HepG2 (cell line): ENCODE results near the gene LRRC45.
A peak's percentile ranks its signal among the peaks of the same experiment; 100 is the strongest.

ENCODE experiments used
- BHLHE40 ChIP-seq: IDR thresholded peaks from 2 replicates; pipeline ENCODE4 v1.6.1; 2011; ENCODE audit warnings: low read length, improper control_type of control experiment
- CHD2 ChIP-seq: IDR thresholded peaks from 2 replicates; pipeline ENCODE4 v1.6.1; 2011; ENCODE audit warnings: low read depth, low read length, improper control_type of control experiment
- CREM ChIP-seq, 2 experiments: sonication (generic) in 1 of 2; formaldehyde crosslinking in 1 of 2; IDR thresholded peaks; 2 replicates each; pipeline versions ENCODE4 v1.4.0 to v1.6.1; 2016 to 2020; ENCODE audit warnings: antibody characterized with exemption in 1 of 2, mild to moderate bottlenecking in 1 of 2, missing genetic modification reagents in 1 of 2
- FOXM1 ChIP-seq: sonication (generic); formaldehyde crosslinking; IDR thresholded peaks from 2 replicates; pipeline ENCODE4 v1.5.0; 2020; ENCODE audit warnings: missing genetic modification reagents
- MBNL3 ChIP-seq: fragments of 250-450 bp; sonication (Bioruptor Pico); conservative IDR thresholded peaks from 2 replicates; pipeline ENCODE4 v1.8.0; 2022; ENCODE audit warnings: mild to moderate bottlenecking, inconsistent platforms
- MXI1 ChIP-seq: IDR thresholded peaks from 3 replicates; pipeline ENCODE4 v1.6.1; 2012; ENCODE audit warnings: low read depth, low read length, inconsistent platforms, borderline replicate concordance
- TGIF2 ChIP-seq: IDR thresholded peaks from 2 replicates; pipeline ENCODE4 v1.6.1; 2016; ENCODE audit warnings: control low read depth, missing compliant biosample characterization
- ZNF234 ChIP-seq: sonication (generic); formaldehyde crosslinking; conservative IDR thresholded peaks from 2 replicates; pipeline ENCODE4 v1.5.1; 2020; ENCODE audit warnings: mild to moderate bottlenecking, missing genetic modification reagents
- TF ChIP-seq, protein P1 (sequence below): sonication (generic); formaldehyde crosslinking; IDR thresholded peaks from 2 replicates; pipeline ENCODE4 v1.5.0; 2020; ENCODE audit warnings: mild to moderate bottlenecking, missing genetic modification reagents, moderate library complexity
- TF ChIP-seq, protein P2 (sequence below): sonication (generic); formaldehyde crosslinking; IDR thresholded peaks from 2 replicates; pipeline ENCODE4 v1.4.0; 2020; ENCODE audit warnings: missing genetic modification reagents, mild to moderate bottlenecking, borderline replicate concordance
- TF ChIP-seq, protein P3 (sequence below): sonication (generic); formaldehyde crosslinking; IDR thresholded peaks from 2 replicates; pipeline ENCODE4 v1.4.0; 2020; ENCODE audit warnings: missing genetic modification reagents

DNA sequence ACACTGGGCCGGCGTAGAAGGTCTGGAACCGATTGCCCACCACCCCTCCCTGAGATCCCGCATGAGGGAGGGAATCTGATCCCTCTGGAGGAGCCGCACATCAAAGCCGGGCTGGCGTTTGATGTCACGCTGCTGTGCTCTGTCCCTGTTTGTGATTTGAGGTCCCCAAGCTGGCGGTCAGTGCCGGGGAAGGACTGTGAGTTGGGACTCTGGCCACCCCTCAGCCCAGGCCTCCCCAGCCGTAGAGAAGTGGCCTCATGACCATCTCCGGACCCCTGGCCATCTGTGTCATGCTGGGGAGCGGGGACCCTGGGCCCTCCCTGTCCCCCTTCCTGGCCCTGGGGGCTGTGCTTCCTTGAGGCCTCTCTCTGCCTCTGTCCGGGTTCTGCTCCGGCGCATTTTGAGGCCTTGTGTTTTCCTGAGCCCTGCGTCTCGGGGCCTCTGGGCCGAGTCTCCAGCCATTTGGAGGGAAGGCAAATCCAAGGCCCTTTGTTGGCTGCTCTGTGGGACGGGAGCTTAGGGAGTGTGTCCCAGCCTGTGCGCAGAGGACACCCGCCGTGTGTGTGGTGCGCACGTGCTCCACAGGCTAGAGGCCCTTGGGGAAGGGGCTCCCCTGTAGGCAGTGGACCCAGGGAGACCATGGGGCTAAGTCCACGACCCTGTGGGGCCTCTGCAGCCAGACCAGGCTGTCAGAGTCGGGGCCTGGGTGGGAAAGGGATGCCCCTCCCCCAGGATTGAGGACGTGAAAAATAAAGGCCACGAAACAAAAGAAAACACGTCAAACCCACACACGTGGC lies 30.6 kb upstream of the LRRC45 start:
- TF ChIP-seq TGIF2 (peak; percentile 78; the same call in 1 of the 2 replicates), MXI1 (peak; percentile 78; the same call in 1 of the 3 replicates), BHLHE40 (peak; percentile 94), FOXM1 (peak; percentile 55; the same call in 1 of the 2 replicates), MBNL3 (CRISPR knock-in tag) (no peak), CREM (IDR thresholded peaks at IDR 0.05) (peak; percentile 66), CREM (CRISPR knock-in tag; IDR thresholded peaks at IDR 0.05) (0 out of 2 replicates have a peak, but pooled peaks have one; percentile 5), ZNF234 (peak; percentile 93; the same call in 1 of the 2 replicates), CHD2 (no peak)
- TF ChIP-seq, protein P1, sequence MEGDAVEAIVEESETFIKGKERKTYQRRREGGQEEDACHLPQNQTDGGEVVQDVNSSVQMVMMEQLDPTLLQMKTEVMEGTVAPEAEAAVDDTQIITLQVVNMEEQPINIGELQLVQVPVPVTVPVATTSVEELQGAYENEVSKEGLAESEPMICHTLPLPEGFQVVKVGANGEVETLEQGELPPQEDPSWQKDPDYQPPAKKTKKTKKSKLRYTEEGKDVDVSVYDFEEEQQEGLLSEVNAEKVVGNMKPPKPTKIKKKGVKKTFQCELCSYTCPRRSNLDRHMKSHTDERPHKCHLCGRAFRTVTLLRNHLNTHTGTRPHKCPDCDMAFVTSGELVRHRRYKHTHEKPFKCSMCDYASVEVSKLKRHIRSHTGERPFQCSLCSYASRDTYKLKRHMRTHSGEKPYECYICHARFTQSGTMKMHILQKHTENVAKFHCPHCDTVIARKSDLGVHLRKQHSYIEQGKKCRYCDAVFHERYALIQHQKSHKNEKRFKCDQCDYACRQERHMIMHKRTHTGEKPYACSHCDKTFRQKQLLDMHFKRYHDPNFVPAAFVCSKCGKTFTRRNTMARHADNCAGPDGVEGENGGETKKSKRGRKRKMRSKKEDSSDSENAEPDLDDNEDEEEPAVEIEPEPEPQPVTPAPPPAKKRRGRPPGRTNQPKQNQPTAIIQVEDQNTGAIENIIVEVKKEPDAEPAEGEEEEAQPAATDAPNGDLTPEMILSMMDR (CRISPR knock-in tag): no peak; the same call in 1 of the 2 replicates
- TF ChIP-seq, protein P2, sequence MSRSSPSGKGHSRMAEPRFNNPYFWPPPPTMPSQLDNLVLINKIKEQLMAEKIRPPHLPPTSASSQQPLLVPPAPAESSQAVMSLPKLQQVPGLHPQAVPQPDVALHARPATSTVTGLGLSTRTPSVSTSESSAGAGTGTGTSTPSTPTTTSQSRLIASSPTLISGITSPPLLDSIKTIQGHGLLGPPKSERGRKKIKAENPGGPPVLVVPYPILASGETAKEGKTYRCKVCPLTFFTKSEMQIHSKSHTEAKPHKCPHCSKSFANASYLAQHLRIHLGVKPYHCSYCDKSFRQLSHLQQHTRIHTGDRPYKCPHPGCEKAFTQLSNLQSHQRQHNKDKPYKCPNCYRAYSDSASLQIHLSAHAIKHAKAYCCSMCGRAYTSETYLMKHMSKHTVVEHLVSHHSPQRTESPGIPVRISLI (CRISPR knock-in tag): peak; percentile 69
- TF ChIP-seq, protein P3, sequence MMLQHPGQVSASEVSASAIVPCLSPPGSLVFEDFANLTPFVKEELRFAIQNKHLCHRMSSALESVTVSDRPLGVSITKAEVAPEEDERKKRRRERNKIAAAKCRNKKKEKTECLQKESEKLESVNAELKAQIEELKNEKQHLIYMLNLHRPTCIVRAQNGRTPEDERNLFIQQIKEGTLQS: peak; percentile 14
